Osteoblast (primary cell): ENCODE data around the gene LOXL3. TPM values are rescaled to one million over a fixed set of nuclear protein-coding genes. Genes with fewer than 3 reads are reported as not detected.
A peak's percentile ranks its signal among the peaks of the same experiment; 100 is the strongest.

Experiments used
- DNase-seq: peaks from one replicate; pipeline ENCODE4 v3.0.0; 2011; ENCODE audit warnings: low spot score, mixed read lengths; ENCODE audit not compliant: insufficient read length; ENCODE audit errors: missing footprints
- H2AFZ ChIP-seq: 2 replicates; pipeline ENCODE4 v1.6.0; 2011; ENCODE audit warnings: mild to moderate bottlenecking, low read length
- H3K27ac ChIP-seq: 2 replicates; pipeline ENCODE4 v1.5.1; 2011; ENCODE audit warnings: mild to moderate bottlenecking, low read depth, low read length, moderate library complexity
- H3K27me3 ChIP-seq: 2 replicates; pipeline ENCODE4 v1.6.0; 2012; ENCODE audit warnings: mild to moderate bottlenecking, control low read depth, inconsistent platforms, low read length, moderate library complexity; ENCODE audit not compliant: insufficient read depth
- H3K36me3 ChIP-seq: 2 replicates; pipeline ENCODE4 v1.5.1; 2011; ENCODE audit warnings: mild to moderate bottlenecking, low read length, control low read depth, moderate library complexity; ENCODE audit not compliant: insufficient read depth
- H3K4me1 ChIP-seq: 2 replicates; pipeline ENCODE4 v1.5.1; 2011; ENCODE audit warnings: mild to moderate bottlenecking, low read length, control low read depth, moderate library complexity; ENCODE audit not compliant: insufficient read depth
- H3K4me2 ChIP-seq: 2 replicates; pipeline ENCODE4 v1.6.0; 2011; ENCODE audit warnings: mild to moderate bottlenecking, low read length; ENCODE audit not compliant: insufficient read depth
- H3K4me3 ChIP-seq: fragments of 200-600 bp; sonication (generic); 3 replicates; pipeline ENCODE4 v1.5.1; 2012; ENCODE audit warnings: mild to moderate bottlenecking, low read length, inconsistent platforms; ENCODE audit not compliant: insufficient read depth
- H3K79me2 ChIP-seq: 2 replicates; pipeline ENCODE4 v1.6.0; 2012; ENCODE audit warnings: mild to moderate bottlenecking, low read length, control low read depth, inconsistent platforms; ENCODE audit not compliant: insufficient read depth
- H3K9me3 ChIP-seq: 2 replicates; pipeline ENCODE4 v1.5.1; 2011; ENCODE audit warnings: low read depth, low read length, control low read depth
- H4K20me1 ChIP-seq: 2 replicates; pipeline ENCODE4 v1.6.0; 2012; ENCODE audit warnings: mild to moderate bottlenecking, low read length, control low read depth; ENCODE audit not compliant: insufficient read depth
- total RNA-seq: library from RNA; depleted of rRNA; stranded (reverse); fragments of >200 nt; gene quantifications from 2 replicates; pipeline ENCODE4 v1.2.3, GENCODE V29; 2012
- TF ChIP-seq, protein P1 (sequence below): IDR thresholded peaks from 2 replicates; pipeline ENCODE4 v1.5.1; 2011; ENCODE audit warnings: mild to moderate bottlenecking, low read depth, low read length, moderate library complexity; ENCODE audit errors: extremely low read depth

LOXL3 gene
- total RNA-seq, 1 donor: 97.4 TPM

DNA sequence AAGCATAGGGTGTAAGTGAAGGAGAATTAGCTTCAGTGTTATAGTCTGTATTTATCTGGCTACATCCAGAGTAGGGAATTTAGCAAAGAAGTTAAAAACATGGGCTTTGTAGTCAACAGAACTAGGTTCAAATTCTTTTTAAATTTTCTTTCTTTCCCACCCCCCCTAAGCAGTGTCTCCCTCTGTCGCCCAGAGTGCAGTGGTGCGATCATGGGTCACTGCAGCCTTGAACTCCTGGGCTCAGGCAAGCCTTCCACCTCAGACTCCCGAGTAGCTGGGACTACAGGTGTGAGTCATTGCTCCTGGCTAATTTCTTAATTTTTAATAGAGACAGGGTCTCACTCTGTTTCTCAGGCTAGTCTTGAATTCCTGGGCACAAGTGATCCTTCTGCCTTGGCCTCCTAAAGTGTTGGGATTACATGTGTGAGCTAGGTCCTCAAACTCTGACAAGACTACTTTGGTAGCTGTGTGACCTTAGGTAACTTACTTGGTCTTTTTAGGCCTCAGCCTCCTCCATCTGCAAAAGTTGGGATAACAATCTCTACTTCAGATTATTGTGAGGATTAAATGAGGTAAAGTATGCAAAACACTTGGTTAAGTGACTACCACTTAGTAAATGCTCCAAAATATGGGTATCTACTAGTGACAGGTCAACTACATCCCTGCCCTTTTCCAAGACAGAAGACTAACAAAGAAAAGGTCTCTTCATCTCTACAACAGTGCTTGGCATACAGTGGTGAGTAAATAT lies 18.6 kb upstream of the LOXL3 start:
- no peaks in the 10 kb centered on the region for H3K9me3 ChIP-seq
- H2AFZ ChIP-seq: no peak overlapping the region
- DNase-seq: no peak
- H4K20me1 ChIP-seq: no peaks in the 10 kb centered on the region
- H3K79me2 ChIP-seq: no peaks in the 10 kb centered on the region
- peak overlapping the region; percentile 34 for H3K27ac ChIP-seq
- TF ChIP-seq, protein P1, sequence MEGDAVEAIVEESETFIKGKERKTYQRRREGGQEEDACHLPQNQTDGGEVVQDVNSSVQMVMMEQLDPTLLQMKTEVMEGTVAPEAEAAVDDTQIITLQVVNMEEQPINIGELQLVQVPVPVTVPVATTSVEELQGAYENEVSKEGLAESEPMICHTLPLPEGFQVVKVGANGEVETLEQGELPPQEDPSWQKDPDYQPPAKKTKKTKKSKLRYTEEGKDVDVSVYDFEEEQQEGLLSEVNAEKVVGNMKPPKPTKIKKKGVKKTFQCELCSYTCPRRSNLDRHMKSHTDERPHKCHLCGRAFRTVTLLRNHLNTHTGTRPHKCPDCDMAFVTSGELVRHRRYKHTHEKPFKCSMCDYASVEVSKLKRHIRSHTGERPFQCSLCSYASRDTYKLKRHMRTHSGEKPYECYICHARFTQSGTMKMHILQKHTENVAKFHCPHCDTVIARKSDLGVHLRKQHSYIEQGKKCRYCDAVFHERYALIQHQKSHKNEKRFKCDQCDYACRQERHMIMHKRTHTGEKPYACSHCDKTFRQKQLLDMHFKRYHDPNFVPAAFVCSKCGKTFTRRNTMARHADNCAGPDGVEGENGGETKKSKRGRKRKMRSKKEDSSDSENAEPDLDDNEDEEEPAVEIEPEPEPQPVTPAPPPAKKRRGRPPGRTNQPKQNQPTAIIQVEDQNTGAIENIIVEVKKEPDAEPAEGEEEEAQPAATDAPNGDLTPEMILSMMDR: peak; percentile 18
- no peak overlapping the region for H3K4me3 ChIP-seq
- peaks cover 68% of the 10 kb centered on the region for H3K4me1 ChIP-seq
- no peaks in the 10 kb centered on the region for H3K36me3 ChIP-seq
- no peak overlapping the region for H3K4me2 ChIP-seq
- no peaks in the 10 kb centered on the region for H3K27me3 ChIP-seq

DNA sequence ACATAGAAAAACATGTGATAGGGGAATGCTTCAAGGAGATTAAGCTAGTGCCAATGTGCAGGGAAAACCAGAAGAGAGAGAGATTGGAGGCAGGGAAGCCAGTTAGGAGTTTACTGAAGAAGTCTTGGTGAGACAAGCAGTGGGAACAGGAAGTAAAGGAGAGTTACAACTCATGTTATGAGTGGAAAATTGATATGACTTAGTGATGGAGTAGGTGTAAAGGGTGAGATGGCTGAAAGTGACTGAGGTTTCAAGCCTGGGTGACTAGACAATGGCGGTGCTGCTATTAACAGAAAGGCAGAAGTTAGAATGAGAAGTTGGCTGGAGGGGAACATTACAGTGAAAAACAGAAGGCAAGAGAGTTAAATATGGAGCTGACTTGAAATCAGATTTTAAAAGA lies 17.3 kb upstream of the LOXL3 start:
- no peaks in the 10 kb centered on the region for H3K36me3 ChIP-seq
- peaks cover 67% of the 10 kb centered on the region for H3K4me1 ChIP-seq
- no peaks in the 10 kb centered on the region for H3K9me3 ChIP-seq
- no peaks in the 10 kb centered on the region for H3K27me3 ChIP-seq
- H3K79me2 ChIP-seq: no peaks in the 10 kb centered on the region
- no peak overlapping the region for H3K4me3 ChIP-seq
- no peaks in the 10 kb centered on the region for H4K20me1 ChIP-seq
- H3K4me2 ChIP-seq: no peak overlapping the region
- H3K27ac ChIP-seq: no peak overlapping the region
- DNase-seq: no peak
- no peak overlapping the region for H2AFZ ChIP-seq
- TF ChIP-seq, protein P1: no peak

DNA sequence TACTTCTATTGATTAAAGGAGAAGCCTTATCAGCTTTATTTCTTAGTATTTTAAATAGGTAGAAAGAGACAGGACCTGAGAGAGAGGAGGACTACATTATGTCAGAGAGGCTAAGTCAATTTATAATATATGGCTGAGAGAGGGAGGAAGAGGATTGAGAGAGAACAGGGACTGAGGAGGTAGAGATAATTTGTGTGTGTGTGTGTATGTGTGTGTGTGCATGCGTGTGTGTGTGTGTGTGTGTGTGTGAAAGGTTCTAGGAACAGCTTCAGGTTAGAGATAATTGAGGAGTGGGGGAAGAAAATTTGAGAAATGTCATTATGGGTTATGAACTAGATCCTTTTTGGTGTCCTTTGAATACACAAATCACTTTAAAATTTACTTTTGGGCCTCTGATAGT lies 15.9 kb upstream of the LOXL3 start:
- Histone ChIP-seq H3K79me2 (no peaks in the 10 kb centered on the region), H3K9me3 (no peaks in the 10 kb centered on the region), H3K4me1 (peaks cover 63% of the 10 kb centered on the region), H3K27me3 (no peaks in the 10 kb centered on the region), H3K27ac (peak overlapping the region; percentile 98), H2AFZ (no peak overlapping the region), H3K4me2 (no peak overlapping the region), H4K20me1 (no peaks in the 10 kb centered on the region), H3K36me3 (no peaks in the 10 kb centered on the region), H3K4me3 (no peak overlapping the region)
- TF ChIP-seq, protein P1: no peak
- no peak for DNase-seq

DNA sequence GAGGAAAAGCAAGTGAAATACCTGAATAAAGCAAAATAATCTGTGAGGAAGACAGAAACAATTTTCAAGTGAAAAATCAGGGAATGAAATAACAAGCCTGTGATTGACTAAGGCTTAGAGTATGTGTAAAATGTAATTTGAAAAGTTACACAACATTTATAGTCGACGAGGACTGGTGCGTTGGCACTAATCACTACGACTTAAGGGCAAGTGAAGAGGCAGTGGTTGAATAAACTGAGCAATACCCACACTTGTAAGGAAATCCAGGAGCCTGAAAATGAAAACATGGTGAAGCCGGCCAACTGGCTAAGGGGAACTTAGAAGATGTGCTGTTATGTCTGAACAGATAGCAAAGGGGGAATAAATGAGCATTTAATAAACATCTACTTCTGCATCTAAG lies 14.1 kb upstream of the LOXL3 start:
- H2AFZ ChIP-seq: no peak overlapping the region
- no peaks in the 10 kb centered on the region for H3K36me3 ChIP-seq
- TF ChIP-seq, protein P1: no peak
- peak overlapping the region; percentile 66 for H3K4me2 ChIP-seq
- H3K27ac ChIP-seq: peak overlapping the region; percentile 98
- H3K79me2 ChIP-seq: no peaks in the 10 kb centered on the region
- no peaks in the 10 kb centered on the region for H3K9me3 ChIP-seq
- peaks cover 65% of the 10 kb centered on the region for H3K4me1 ChIP-seq
- peak; percentile 45 for DNase-seq
- no peaks in the 10 kb centered on the region for H3K27me3 ChIP-seq
- no peaks in the 10 kb centered on the region for H4K20me1 ChIP-seq
- H3K4me3 ChIP-seq: peak overlapping the region; percentile 38
